Measurements from ENCODE around the gene VPS37B. TPM values are rescaled to one million over a fixed set of nuclear protein-coding genes. Genes with fewer than 3 reads are reported as not detected.

VPS37B gene
- total and polyA plus RNA-seq, 2 experiments from 2014 or later, result 23.5 to 35.3 TPM

- DNase-seq (ENCODE audit: low spot score), result peak; percentile 88
These were observed 35.7 kb downstream of the VPS37B start for GRCh38 chr12:122860040-122860853.

GRCh38 chr12:122859303-122860039 is 36.5 kb downstream of the VPS37B start:
- no peaks in the 10 kb centered on the region for H4K20me1 ChIP-seq (ENCODE audit: insufficient read depth, poor library complexity, severe bottlenecking)
- TF ChIP-seq EZH2phosphoT487 (IDR thresholded peaks at IDR 0.05; ENCODE audit: low read depth, severe bottlenecking, unreplicated experiment) (no peak), EZH2 (IDR thresholded peaks at IDR 0.05; ENCODE audit: borderline replicate concordance) (no peak), CTCF (IDR thresholded peaks at IDR 0.05; ENCODE audit: poor library complexity) (no peak)
- H3K79me2 ChIP-seq, result no peaks in the 10 kb centered on the region
- no peak overlapping the region for H2AFZ ChIP-seq
- no peak overlapping the region for H3K27ac ChIP-seq
- H3K4me2 ChIP-seq, result no peak overlapping the region
- no peak overlapping the region for H3K4me3 ChIP-seq
- H3K36me3 ChIP-seq (replicated peaks; ENCODE audit: insufficient read depth, low read depth), result no peaks in the 10 kb centered on the region
- H3K9me3 ChIP-seq (ENCODE audit: low read depth), result no peaks in the 10 kb centered on the region
- no peaks in the 10 kb centered on the region for H3K27me3 ChIP-seq
- no peak for DNase-seq (ENCODE audit: low spot score)
- peaks cover 12% of the 10 kb centered on the region for H3K4me1 ChIP-seq (ENCODE audit: insufficient read depth)
- no peaks in the 10 kb centered on the region for H3K9me2 ChIP-seq (replicated peaks; ENCODE audit: insufficient read depth)
- 89% methylated on average over 25 of the region's 26 CpGs for WGBS (ENCODE audit: low lambda C conversion rate, missing lambda C conversion rate)

More at GRCh38 chr12:122860040-122860853, 35.7 kb downstream of the VPS37B start:
- no peak for TF ChIP-seq EZH2phosphoT487 (IDR thresholded peaks at IDR 0.05; ENCODE audit: low read depth, severe bottlenecking, unreplicated experiment)
- TF ChIP-seq CTCF (IDR thresholded peaks at IDR 0.05; ENCODE audit: poor library complexity), result peak; percentile 85
- Histone ChIP-seq H3K4me2 (no peak overlapping the region), H2AFZ (no peak overlapping the region), H3K9me2 (replicated peaks; ENCODE audit: insufficient read depth) (no peaks in the 10 kb centered on the region), H3K36me3 (replicated peaks; ENCODE audit: insufficient read depth, low read depth) (no peaks in the 10 kb centered on the region), H3K79me2 (no peaks in the 10 kb centered on the region), H3K4me3 (no peak overlapping the region), H3K4me1 (ENCODE audit: insufficient read depth) (peaks cover 12% of the 10 kb centered on the region), H3K27ac (no peak overlapping the region), H3K27me3 (no peaks in the 10 kb centered on the region), H3K9me3 (ENCODE audit: low read depth) (no peaks in the 10 kb centered on the region), H4K20me1 (ENCODE audit: insufficient read depth, poor library complexity, severe bottlenecking) (no peaks in the 10 kb centered on the region)
- 53% methylated on average over 27 of the region's 28 CpGs for WGBS (ENCODE audit: low lambda C conversion rate, missing lambda C conversion rate)

- Histone ChIP-seq H3K27me3 (no peaks in the 10 kb centered on the region), H2AFZ (no peak overlapping the region), H3K27ac (no peak overlapping the region), H3K9me3 (ENCODE audit: low read depth) (no peaks in the 10 kb centered on the region), H3K4me1 (ENCODE audit: insufficient read depth) (peaks cover 12% of the 10 kb centered on the region), H3K4me2 (no peak overlapping the region), H3K9me2 (replicated peaks; ENCODE audit: insufficient read depth) (no peaks in the 10 kb centered on the region), H3K79me2 (no peaks in the 10 kb centered on the region), H3K36me3 (replicated peaks; ENCODE audit: insufficient read depth, low read depth) (no peaks in the 10 kb centered on the region), H4K20me1 (ENCODE audit: insufficient read depth, poor library complexity, severe bottlenecking) (no peaks in the 10 kb centered on the region), H3K4me3 (no peak overlapping the region)
- TF ChIP-seq CTCF (IDR thresholded peaks at IDR 0.05; ENCODE audit: poor library complexity) (no peak), EZH2phosphoT487 (IDR thresholded peaks at IDR 0.05; ENCODE audit: low read depth, severe bottlenecking, unreplicated experiment) (no peak), EZH2 (IDR thresholded peaks at IDR 0.05; ENCODE audit: borderline replicate concordance) (no peak)
- WGBS (ENCODE audit: low lambda C conversion rate, missing lambda C conversion rate), result 94% methylated on average over 22 of the region's 22 CpGs
- DNase-seq (ENCODE audit: low spot score), result no peak
These were observed 37.2 kb downstream of the VPS37B start for GRCh38 chr12:122858591-122859302.

All from hepatocyte (in vitro differentiated cells).